ENCODE data around the gene SDHAF1.

DNA sequence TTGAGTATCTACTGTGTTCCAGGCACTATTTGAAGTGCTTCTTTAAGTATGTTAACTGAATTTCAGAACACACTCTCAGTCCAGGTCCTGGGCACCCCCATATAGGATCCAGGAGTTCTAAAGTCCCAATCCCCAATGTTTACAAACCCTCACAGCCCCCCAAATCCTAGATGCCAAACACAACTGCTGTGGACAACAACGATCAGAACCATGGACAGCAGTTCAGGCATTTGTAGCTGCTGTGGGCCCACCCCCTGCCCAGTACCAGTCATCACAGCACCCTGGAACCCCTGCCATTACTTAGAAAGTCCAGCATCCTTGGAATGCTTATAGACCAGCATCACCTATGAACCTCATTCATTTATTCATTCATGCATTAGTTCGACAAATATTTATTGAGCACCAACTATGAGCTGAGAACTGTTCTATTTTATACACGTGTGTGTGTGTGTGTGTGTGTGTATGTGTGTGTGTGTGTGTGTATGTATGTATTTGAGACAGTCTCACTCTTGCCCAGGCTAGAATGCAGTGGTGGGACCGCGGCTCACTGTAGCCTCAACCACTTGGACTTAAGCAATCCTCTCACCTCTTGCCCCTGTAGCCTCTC lies 19.3 kb upstream of the SDHAF1 start:
- no peak for TF ChIP-seq ZNF8 (CRISPR knock-in tag; IDR thresholded peaks at IDR 0.05)
- no peak for TF ChIP-seq PPARA (CRISPR knock-in tag; IDR thresholded peaks at IDR 0.05; ENCODE audit: borderline replicate concordance)
- TF ChIP-seq PATZ1 (CRISPR knock-in tag; IDR thresholded peaks at IDR 0.05; ENCODE audit: borderline replicate concordance), result no peak
- TF ChIP-seq BACH2 (CRISPR knock-in tag; IDR thresholded peaks at IDR 0.05; ENCODE audit: borderline replicate concordance), result no peak
- TF ChIP-seq OSR1 (CRISPR knock-in tag; IDR thresholded peaks at IDR 0.05), result no peak
- TF ChIP-seq, protein P1, sequence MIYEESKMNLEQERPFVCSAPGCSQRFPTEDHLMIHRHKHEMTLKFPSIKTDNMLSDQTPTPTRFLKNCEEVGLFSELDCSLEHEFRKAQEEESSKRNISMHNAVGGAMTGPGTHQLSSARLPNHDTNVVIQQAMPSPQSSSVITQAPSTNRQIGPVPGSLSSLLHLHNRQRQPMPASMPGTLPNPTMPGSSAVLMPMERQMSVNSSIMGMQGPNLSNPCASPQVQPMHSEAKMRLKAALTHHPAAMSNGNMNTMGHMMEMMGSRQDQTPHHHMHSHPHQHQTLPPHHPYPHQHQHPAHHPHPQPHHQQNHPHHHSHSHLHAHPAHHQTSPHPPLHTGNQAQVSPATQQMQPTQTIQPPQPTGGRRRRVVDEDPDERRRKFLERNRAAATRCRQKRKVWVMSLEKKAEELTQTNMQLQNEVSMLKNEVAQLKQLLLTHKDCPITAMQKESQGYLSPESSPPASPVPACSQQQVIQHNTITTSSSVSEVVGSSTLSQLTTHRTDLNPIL (CRISPR knock-in tag; IDR thresholded peaks at IDR 0.05; ENCODE audit: low read depth), result no peak
- no peak for TF ChIP-seq POU6F1 (CRISPR knock-in tag; IDR thresholded peaks at IDR 0.05; ENCODE audit: borderline replicate concordance, low read depth)
- TF ChIP-seq ZNF565 (CRISPR knock-in tag; conservative IDR thresholded peaks at IDR 0.05; ENCODE audit: low read depth), result no peak

All from SK-N-SH treated with all-trans-retinoic acid at 6 μM for 48 hours (cell line).